Astrocyte (in vitro differentiated cells and primary cell): ENCODE results near the gene SRRM4. TPM values are rescaled to one million over a fixed set of nuclear protein-coding genes. Genes with fewer than 3 reads are reported as not detected.

Experiments used
- DNase-seq: peaks from one replicate; pipeline ENCODE4 v3.0.0-alpha.2; 2010; ENCODE audit warnings: low read depth
- FAIRE-seq: peaks from 2 replicates; lab custom pipeline; 2011; peaks lifted over from hg19 to GRCh38; lab: Jason Lieb, UNC
- H2AFZ ChIP-seq: 2 replicates; pipeline ENCODE4 v1.6.0; 2012; ENCODE audit warnings: low read depth, low read length, inconsistent platforms
- H3K27ac ChIP-seq: 2 replicates; pipeline ENCODE4 v1.5.1; 2011; ENCODE audit warnings: low read depth, low read length, inconsistent platforms
- H3K27me3 ChIP-seq: 2 replicates; pipeline ENCODE4 v1.6.0; 2011; ENCODE audit warnings: low read length, inconsistent platforms; ENCODE audit not compliant: insufficient read depth
- H3K36me3 ChIP-seq: 2 replicates; pipeline ENCODE4 v1.5.1; 2011; ENCODE audit warnings: low read length, inconsistent platforms; ENCODE audit not compliant: insufficient read depth
- H3K4me1 ChIP-seq: 2 replicates; pipeline ENCODE4 v1.5.1; 2011; ENCODE audit warnings: low read length, inconsistent platforms; ENCODE audit not compliant: insufficient read depth
- H3K4me2 ChIP-seq: 2 replicates; pipeline ENCODE4 v1.6.0; 2012; ENCODE audit warnings: low read length, inconsistent platforms
- H3K4me3 ChIP-seq: 2 replicates; pipeline ENCODE4 v1.5.1; 2011; ENCODE audit warnings: low read depth, mild to moderate bottlenecking, low read length, inconsistent platforms; ENCODE audit not compliant: insufficient read depth
- H3K79me2 ChIP-seq: 2 replicates; pipeline ENCODE4 v1.6.0; 2012; ENCODE audit warnings: mild to moderate bottlenecking, low read length, inconsistent platforms; ENCODE audit not compliant: insufficient read depth
- H3K9ac ChIP-seq: 2 replicates; pipeline ENCODE4 v1.6.0; 2012; ENCODE audit warnings: mild to moderate bottlenecking, low read length, inconsistent platforms
- H3K9me3 ChIP-seq: 2 replicates; pipeline ENCODE4 v1.5.1; 2012; ENCODE audit warnings: low read depth, mild to moderate bottlenecking, low read length, inconsistent platforms; ENCODE audit not compliant: insufficient read depth
- H4K20me1 ChIP-seq: 2 replicates; pipeline ENCODE4 v1.6.0; 2012; ENCODE audit warnings: low read length, inconsistent platforms; ENCODE audit not compliant: insufficient read depth
- H3K27ac Mint-ChIP-seq: one replicate; pipeline ENCODE4 v1.8.0; 2021; ENCODE audit warnings: mild to moderate bottlenecking, mixed read lengths; ENCODE audit not compliant: unreplicated experiment
- H3K27me3 Mint-ChIP-seq: one replicate; pipeline ENCODE4 v1.8.0; 2021; ENCODE audit warnings: low read depth, mixed read lengths; ENCODE audit not compliant: unreplicated experiment
- H3K36me3 Mint-ChIP-seq: one replicate; pipeline ENCODE4 v1.8.0; 2021; ENCODE audit warnings: low read depth, mixed read lengths; ENCODE audit not compliant: unreplicated experiment
- H3K4me1 Mint-ChIP-seq: one replicate; pipeline ENCODE4 v1.8.0; 2021; ENCODE audit warnings: low read depth, mixed read lengths; ENCODE audit not compliant: unreplicated experiment
- H3K4me3 Mint-ChIP-seq: one replicate; pipeline ENCODE4 v1.8.0; 2021; ENCODE audit warnings: mild to moderate bottlenecking, moderate library complexity, mixed read lengths; ENCODE audit not compliant: unreplicated experiment
- H3K9me3 Mint-ChIP-seq: one replicate; pipeline ENCODE4 v1.8.0; 2021; ENCODE audit warnings: mild to moderate bottlenecking, mixed read lengths; ENCODE audit not compliant: unreplicated experiment
- CTCF ChIP-seq: IDR thresholded peaks from 2 replicates; pipeline ENCODE4 v1.5.1; 2011; ENCODE audit warnings: low read depth, mild to moderate bottlenecking, inconsistent platforms, low read length, moderate library complexity; ENCODE audit not compliant: insufficient read depth
- EZH2 ChIP-seq: IDR thresholded peaks from 2 replicates; pipeline ENCODE4 v1.6.1; 2012; ENCODE audit warnings: mild to moderate bottlenecking, low read length, inconsistent platforms; ENCODE audit not compliant: insufficient read depth
- total RNA-seq: library from RNA; stranded (reverse); gene quantifications from 2 replicates; pipeline ENCODE4 v1.2.1, GENCODE V29; 2021

Gene SRRM4
- total RNA-seq, 1 donor from 2014 or later = 0.30 TPM

DNA sequence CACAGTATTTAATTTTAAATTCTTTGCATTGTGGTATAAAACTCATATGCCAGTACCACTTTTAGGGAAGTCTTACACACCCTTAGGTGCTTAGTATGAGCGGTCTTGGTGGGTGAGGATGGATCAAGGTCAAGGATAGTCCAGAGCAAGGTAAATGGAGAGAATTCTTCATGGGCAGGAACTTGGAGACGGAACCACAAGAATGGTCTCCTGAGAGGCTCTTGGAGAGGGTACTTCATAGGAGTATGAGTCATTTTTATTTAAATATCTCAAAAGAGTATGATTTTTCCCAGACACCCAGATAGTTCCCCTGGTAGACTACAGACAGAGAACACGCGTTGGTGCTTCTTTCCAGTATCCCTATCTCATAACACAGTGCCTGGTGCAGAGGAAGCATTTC is 219.3 kb downstream of the SRRM4 start:
- Mint-ChIP-seq H3K4me1 (peaks cover 2% of the 10 kb centered on the region), H3K27me3 (peaks cover 7% of the 10 kb centered on the region), H3K4me3 (no peak overlapping the region), H3K36me3 (no peaks in the 10 kb centered on the region), H3K27ac (no peak overlapping the region), H3K9me3 (no peaks in the 10 kb centered on the region)
- Histone ChIP-seq H3K4me1 (no peaks in the 10 kb centered on the region), H3K9ac (no peak overlapping the region), H2AFZ (no peak overlapping the region), H3K79me2 (no peaks in the 10 kb centered on the region), H3K9me3 (no peaks in the 10 kb centered on the region), H3K27me3 (no peaks in the 10 kb centered on the region), H3K4me3 (no peak overlapping the region), H3K4me2 (no peak overlapping the region), H3K27ac (no peak overlapping the region), H4K20me1 (no peaks in the 10 kb centered on the region), H3K36me3 (no peaks in the 10 kb centered on the region)
- no peak for FAIRE-seq
- DNase-seq = no peak
- TF ChIP-seq CTCF (no peak), EZH2 (no peak)

DNA sequence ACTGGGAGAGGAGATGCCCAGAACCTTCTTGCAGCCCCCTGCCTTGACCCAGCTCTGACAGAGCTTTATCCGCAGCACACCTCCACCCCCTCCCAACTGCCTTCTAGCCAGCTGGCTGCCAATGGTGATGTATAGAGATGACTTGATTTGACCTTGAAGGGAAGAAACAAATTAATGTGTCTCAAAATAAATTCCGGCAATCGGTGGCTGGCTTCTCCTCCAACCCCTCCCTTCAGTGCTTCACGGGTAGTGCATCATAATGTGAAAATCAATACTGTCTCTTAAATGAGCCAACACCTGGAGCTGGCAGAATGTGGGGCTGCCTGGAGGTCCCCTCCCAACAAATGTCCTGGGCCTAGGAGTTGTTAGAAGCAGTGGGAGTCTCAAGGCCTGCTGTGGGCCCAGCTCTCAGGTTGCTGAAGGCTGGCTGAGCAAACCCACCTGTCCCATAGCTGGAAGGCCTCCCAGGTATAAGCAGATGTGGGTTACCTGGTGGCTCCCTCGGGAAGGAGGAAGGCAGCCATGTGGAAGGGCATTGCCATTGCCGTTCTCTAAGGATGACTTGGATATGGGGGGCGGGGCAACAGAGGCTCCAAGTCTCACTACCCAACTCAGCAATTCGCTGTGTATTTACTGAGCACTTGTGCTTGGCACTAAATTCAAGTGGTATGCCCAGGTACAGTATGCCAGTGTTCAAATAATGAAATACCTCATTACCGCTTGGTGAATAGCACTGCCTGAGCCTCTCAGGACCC is 220.6 kb downstream of the SRRM4 start:
- no peak overlapping the region for H3K4me3 ChIP-seq
- Mint-ChIP-seq H3K27ac (no peak overlapping the region), H3K4me3 (no peak overlapping the region), H3K9me3 (no peaks in the 10 kb centered on the region), H3K27me3 (peaks cover 7% of the 10 kb centered on the region), H3K4me1 (peaks cover 2% of the 10 kb centered on the region), H3K36me3 (no peaks in the 10 kb centered on the region)
- H3K36me3 ChIP-seq = no peaks in the 10 kb centered on the region
- no peak overlapping the region for H3K27ac ChIP-seq
- no peaks in the 10 kb centered on the region for H3K79me2 ChIP-seq
- no peaks in the 10 kb centered on the region for H4K20me1 ChIP-seq
- no peak overlapping the region for H3K9ac ChIP-seq
- no peaks in the 10 kb centered on the region for H3K4me1 ChIP-seq
- DNase-seq (no peak), FAIRE-seq (no peak)
- H3K9me3 ChIP-seq = no peaks in the 10 kb centered on the region
- no peak overlapping the region for H3K4me2 ChIP-seq
- H2AFZ ChIP-seq = no peak overlapping the region
- TF ChIP-seq CTCF = no peak
- TF ChIP-seq EZH2 = no peak
- H3K27me3 ChIP-seq = no peaks in the 10 kb centered on the region

GRCh38 chr12:119202544-119202943 is 221.2 kb downstream of the SRRM4 start:
- no peaks in the 10 kb centered on the region for H3K4me1 ChIP-seq
- no peaks in the 10 kb centered on the region for H3K79me2 ChIP-seq
- Mint-ChIP-seq H3K9me3 (no peaks in the 10 kb centered on the region), H3K36me3 (no peaks in the 10 kb centered on the region), H3K27me3 (peaks cover 11% of the 10 kb centered on the region), H3K27ac (no peak overlapping the region), H3K4me1 (peaks cover 2% of the 10 kb centered on the region), H3K4me3 (no peak overlapping the region)
- no peak for DNase-seq
- H4K20me1 ChIP-seq = no peaks in the 10 kb centered on the region
- no peak overlapping the region for H3K4me2 ChIP-seq
- H3K36me3 ChIP-seq = no peaks in the 10 kb centered on the region
- no peak for FAIRE-seq
- H3K9ac ChIP-seq = no peak overlapping the region
- H3K4me3 ChIP-seq = no peak overlapping the region
- no peak for TF ChIP-seq CTCF
- no peak for TF ChIP-seq EZH2
- H3K27me3 ChIP-seq = no peaks in the 10 kb centered on the region
- H2AFZ ChIP-seq = no peak overlapping the region
- H3K9me3 ChIP-seq = no peaks in the 10 kb centered on the region
- no peak overlapping the region for H3K27ac ChIP-seq
